Tibial nerve (tissue), 4 donors: Measurements from ENCODE around the gene RYR1. TPM values are rescaled to one million over a fixed set of nuclear protein-coding genes. Genes with fewer than 3 reads are reported as not detected.

Experiments
- DNase-seq, 2 donors: peaks; one replicate each; pipeline ENCODE4 v3.0.0-alpha.2; 2019; ENCODE audit warnings: low spot score in 2 of 2
- H3K27ac ChIP-seq, 4 donors: fragments of 200-600 bp; sonication (generic) in 3 of 4; one replicate each; pipeline ENCODE4 v1.5.1; 2017 to 2019; ENCODE audit warnings: mild to moderate bottlenecking in 1 of 4
- H3K27me3 ChIP-seq, 2 donors: fragments of 200-600 bp; sonication (generic) in 1 of 2; one replicate each; pipeline versions ENCODE4 v1.5.1 to v1.6.0; 2017 to 2019
- H3K36me3 ChIP-seq, 3 donors: fragments of 200-600 bp; sonication (generic); one replicate each; pipeline ENCODE4 v1.5.1; 2018 to 2019
- H3K4me1 ChIP-seq, 4 donors: fragments of 200-600 bp; sonication (generic) in 3 of 4; one replicate each; pipeline ENCODE4 v1.5.1; 2017 to 2019
- H3K4me3 ChIP-seq, 4 donors: fragments of 200-600 bp; sonication (generic) in 3 of 4; one replicate each; pipeline ENCODE4 v1.5.1; 2017 to 2019; ENCODE audit warnings: mild to moderate bottlenecking in 1 of 4, moderate library complexity in 1 of 4
- H3K9me3 ChIP-seq, 4 donors: fragments of 200-600 bp; sonication (generic) in 3 of 4; one replicate each; pipeline ENCODE4 v1.5.1; 2017 to 2019
- EP300 ChIP-seq, 2 donors: sonication (generic); formaldehyde crosslinking; IDR thresholded peaks; one replicate each; pipeline ENCODE4 v1.6.1; 2017; ENCODE audit warnings: antibody characterized with exemption in 2 of 2, mild to moderate bottlenecking in 1 of 2
- POLR2A ChIP-seq, 2 donors: fragments of 450-650 bp; IDR thresholded peaks; one replicate each; pipeline ENCODE4 v1.6.1; 2017; ENCODE audit warnings: antibody characterized with exemption in 2 of 2, mild to moderate bottlenecking in 2 of 2, moderate library complexity in 2 of 2
- WGBS, 2 donors: methylation state at CpG; one replicate each; pipeline ENCODE4 v1.1.5; 2018; 5-methylcytosine and 5-hydroxymethylcytosine counted together
- total RNA-seq, 4 donors: library from RNA; depleted of rRNA; stranded (reverse); fragments of >200 nt; gene quantifications; one replicate each; pipeline ENCODE4 v1.1.0, GENCODE V29; 2016
- TF ChIP-seq, protein P1 (sequence below), 5 experiments: fragments of 200-600 bp in 3 of 5; fragments of 450-650 bp in 2 of 5; sonication (generic) in 3 of 5; IDR thresholded peaks; one replicate each; pipeline ENCODE4 v1.5.1; 2016 to 2019; ENCODE audit warnings: antibody characterized with exemption in 5 of 5, mild to moderate bottlenecking in 3 of 5, moderate library complexity in 2 of 5

Gene RYR1
- total RNA-seq, 4 donors from 2014 or later, result 5.7 to 18.1 (median 12.0) TPM

DNA sequence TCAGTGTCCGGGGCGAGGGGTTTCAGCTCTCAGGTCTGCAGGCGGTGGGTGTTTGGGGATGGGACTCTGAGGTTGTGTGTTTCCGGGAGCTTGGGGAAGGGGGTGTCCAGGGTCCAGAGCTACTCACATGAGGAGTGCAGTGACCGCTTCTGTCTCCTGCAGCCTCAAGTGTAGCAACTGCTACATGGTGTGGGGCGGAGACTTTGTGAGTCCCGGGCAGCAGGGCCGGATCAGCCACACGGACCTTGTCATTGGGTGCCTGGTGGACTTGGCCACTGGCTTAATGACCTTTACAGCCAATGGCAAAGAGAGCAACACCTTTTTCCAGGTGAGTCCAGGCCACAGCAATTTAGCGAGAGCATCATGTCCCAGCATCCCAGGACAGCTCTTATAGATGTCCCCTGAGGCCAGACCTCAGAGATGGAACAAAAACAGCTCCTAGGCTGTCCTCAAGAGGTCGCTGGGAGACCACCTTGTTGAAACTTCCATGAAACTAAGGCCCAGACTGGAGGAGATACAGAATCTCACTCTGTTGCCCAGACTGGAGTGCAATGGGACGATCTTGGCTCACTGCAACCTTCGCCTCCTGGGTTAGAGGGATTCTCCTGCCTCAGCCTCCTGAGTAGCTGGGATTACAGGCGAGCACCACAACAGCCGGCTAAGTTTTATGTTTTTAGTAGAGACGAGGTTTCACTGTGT lies 44.9 kb downstream of the RYR1 start:
- TF ChIP-seq EP300 (IDR thresholded peaks at IDR 0.05) (no peak), POLR2A (IDR thresholded peaks at IDR 0.05) (no peak)
- TF ChIP-seq, protein P1, sequence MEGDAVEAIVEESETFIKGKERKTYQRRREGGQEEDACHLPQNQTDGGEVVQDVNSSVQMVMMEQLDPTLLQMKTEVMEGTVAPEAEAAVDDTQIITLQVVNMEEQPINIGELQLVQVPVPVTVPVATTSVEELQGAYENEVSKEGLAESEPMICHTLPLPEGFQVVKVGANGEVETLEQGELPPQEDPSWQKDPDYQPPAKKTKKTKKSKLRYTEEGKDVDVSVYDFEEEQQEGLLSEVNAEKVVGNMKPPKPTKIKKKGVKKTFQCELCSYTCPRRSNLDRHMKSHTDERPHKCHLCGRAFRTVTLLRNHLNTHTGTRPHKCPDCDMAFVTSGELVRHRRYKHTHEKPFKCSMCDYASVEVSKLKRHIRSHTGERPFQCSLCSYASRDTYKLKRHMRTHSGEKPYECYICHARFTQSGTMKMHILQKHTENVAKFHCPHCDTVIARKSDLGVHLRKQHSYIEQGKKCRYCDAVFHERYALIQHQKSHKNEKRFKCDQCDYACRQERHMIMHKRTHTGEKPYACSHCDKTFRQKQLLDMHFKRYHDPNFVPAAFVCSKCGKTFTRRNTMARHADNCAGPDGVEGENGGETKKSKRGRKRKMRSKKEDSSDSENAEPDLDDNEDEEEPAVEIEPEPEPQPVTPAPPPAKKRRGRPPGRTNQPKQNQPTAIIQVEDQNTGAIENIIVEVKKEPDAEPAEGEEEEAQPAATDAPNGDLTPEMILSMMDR (IDR thresholded peaks at IDR 0.05), result no peak
- Histone ChIP-seq H3K27ac (no peak overlapping the region), H3K4me1 (no peaks in the 10 kb centered on the region), H3K4me3 (no peak overlapping the region), H3K27me3 (peaks cover 0 to 9% of the 10 kb centered on the region in 2 donors), H3K36me3 (no peaks in the 10 kb centered on the region), H3K9me3 (no peaks in the 10 kb centered on the region)
- WGBS, 2 donors, result 76 to 80% methylated on average over 16 of the region's 16 CpGs
- no peak for DNase-seq

DNA sequence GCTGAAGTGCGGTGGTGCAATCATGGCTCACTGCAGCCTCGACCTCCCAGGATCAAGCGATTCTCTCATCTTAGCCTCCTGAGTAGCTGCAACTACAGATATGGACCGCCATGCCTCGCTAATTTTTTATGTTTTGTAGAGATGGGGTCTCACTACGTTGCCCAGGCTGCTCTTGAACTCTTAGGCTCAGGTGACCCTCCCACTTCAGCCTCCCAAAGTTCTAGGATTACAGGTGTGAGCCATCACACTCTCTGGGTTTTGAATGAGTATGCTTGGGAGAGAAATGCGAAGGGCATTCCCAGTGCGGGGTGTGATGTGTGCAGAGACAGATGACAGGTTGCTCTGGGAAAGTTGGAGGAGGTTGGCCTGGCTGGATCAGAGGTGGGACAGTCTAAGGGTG lies 49.0 kb downstream of the RYR1 start:
- H3K4me3 ChIP-seq, result no peak overlapping the region
- WGBS, 2 donors, result 82 to 85% methylated on average over 8 of the region's 8 CpGs
- no peaks in the 10 kb centered on the region for H3K36me3 ChIP-seq
- H3K27ac ChIP-seq, result no peak overlapping the region
- no peaks in the 10 kb centered on the region for H3K4me1 ChIP-seq
- H3K9me3 ChIP-seq, result peaks cover 0 to 10% (median 0%) of the 10 kb centered on the region in 4 donors
- H3K27me3 ChIP-seq, result peaks cover 0 to 9% of the 10 kb centered on the region in 2 donors
- TF ChIP-seq EP300 (IDR thresholded peaks at IDR 0.05), result no peak
- TF ChIP-seq POLR2A (IDR thresholded peaks at IDR 0.05), result no peak
- TF ChIP-seq, protein P1 (IDR thresholded peaks at IDR 0.05), result no peak
- DNase-seq, result no peak

- DNase-seq, result no peak
- Histone ChIP-seq H3K36me3 (no peaks in the 10 kb centered on the region), H3K9me3 (peaks cover 0 to 10% (median 0%) of the 10 kb centered on the region in 4 donors)
These were observed 49.6 kb downstream of the RYR1 start for GRCh38 chr19:38483016-38483630.

DNA sequence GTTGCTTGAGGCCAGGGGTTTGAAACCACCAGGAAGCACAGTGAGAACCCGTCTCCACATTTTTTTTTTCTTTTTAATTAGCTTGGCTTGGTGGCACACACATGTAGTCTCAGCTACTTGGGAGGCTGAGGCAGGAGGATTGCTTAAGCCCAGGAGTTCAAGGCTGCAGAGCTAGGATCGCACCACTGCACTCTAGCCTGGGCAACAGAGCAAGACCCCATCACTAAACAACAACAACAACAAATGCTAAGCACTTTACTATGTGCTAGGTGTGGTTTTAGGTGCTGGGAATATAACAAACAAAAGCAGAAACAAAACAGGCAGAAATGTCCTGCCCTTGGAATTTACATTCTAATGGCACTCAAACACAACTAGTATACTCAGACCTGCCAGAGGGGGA lies 51.3 kb downstream of the RYR1 start:
- no peaks in the 10 kb centered on the region for H3K27me3 ChIP-seq
- H3K36me3 ChIP-seq, result no peaks in the 10 kb centered on the region
- no peak for TF ChIP-seq EP300 (IDR thresholded peaks at IDR 0.05)
- no peak for TF ChIP-seq POLR2A (IDR thresholded peaks at IDR 0.05)
- TF ChIP-seq, protein P1 (IDR thresholded peaks at IDR 0.05), result no peak
- no peak for DNase-seq
- no peak overlapping the region for H3K4me3 ChIP-seq
- WGBS, 2 donors, result 78 to 86% methylated on average over 2 of the region's 2 CpGs
- H3K4me1 ChIP-seq, result no peaks in the 10 kb centered on the region
- peaks cover 0 to 10% (median 0%) of the 10 kb centered on the region in 4 donors for H3K9me3 ChIP-seq
- H3K27ac ChIP-seq, result no peak overlapping the region

More at GRCh38 chr19:38483016-38483630, 49.6 kb downstream of the RYR1 start:
- no peaks in the 10 kb centered on the region for H3K4me1 ChIP-seq
- TF ChIP-seq, protein P1 (IDR thresholded peaks at IDR 0.05), result no peak
- TF ChIP-seq EP300 (IDR thresholded peaks at IDR 0.05) (no peak), POLR2A (IDR thresholded peaks at IDR 0.05) (no peak)
- no peak overlapping the region for H3K4me3 ChIP-seq
- H3K27me3 ChIP-seq, result peaks cover 0 to 2% of the 10 kb centered on the region in 2 donors
- H3K27ac ChIP-seq, result no peak overlapping the region
- WGBS, 2 donors, result 90 to 91% methylated on average over 12 to 18 of the region's 24 CpGs
